Liver (tissue), 9 donors: Measurements from ENCODE around the gene SMKR1. TPM values are rescaled to one million over a fixed set of nuclear protein-coding genes. Genes with fewer than 3 reads are reported as not detected.

Experiments used
- DNase-seq: peaks from one replicate; pipeline ENCODE4 v3.0.0-alpha.2; 2017; ENCODE audit warnings: low spot score
- H3K27ac ChIP-seq, 2 donors: one replicate each; pipeline ENCODE4 v1.7.0; 2013; ENCODE audit warnings: inconsistent platforms in 2 of 2, low read length in 2 of 2, control low read depth in 1 of 2, low read depth in 1 of 2, mild to moderate bottlenecking in 1 of 2
- H3K27me3 ChIP-seq, 4 donors: one replicate each; pipeline versions ENCODE4 v1.6.1 to v1.7.0; 2013; ENCODE audit warnings: low read length in 3 of 4, inconsistent platforms in 1 of 4, mild to moderate bottlenecking in 1 of 4, moderate library complexity in 1 of 4; ENCODE audit not compliant: control insufficient read depth in 4 of 4, insufficient read depth in 4 of 4
- H3K36me3 ChIP-seq, 4 donors: one replicate each; pipeline versions ENCODE4 v1.6.1 to v1.7.0; 2013; ENCODE audit warnings: low read length in 3 of 4, mild to moderate bottlenecking in 3 of 4, low read depth in 1 of 4, moderate library complexity in 1 of 4; ENCODE audit not compliant: control insufficient read depth in 4 of 4, insufficient read depth in 3 of 4
- H3K4me1 ChIP-seq, 4 donors: one replicate each; pipeline versions ENCODE4 v1.6.1 to v1.7.0; 2013; ENCODE audit warnings: low read length in 3 of 4, mild to moderate bottlenecking in 3 of 4, moderate library complexity in 1 of 4; ENCODE audit not compliant: control insufficient read depth in 4 of 4, insufficient read depth in 4 of 4
- H3K4me3 ChIP-seq, 3 donors: one replicate each; pipeline versions ENCODE4 v1.6.1 to v1.7.0; 2013; ENCODE audit warnings: low read length in 3 of 3, control low read depth in 1 of 3, low read depth in 1 of 3, mild to moderate bottlenecking in 1 of 3
- H3K9ac ChIP-seq, 2 donors: one replicate each; pipeline ENCODE4 v1.7.0; 2013; ENCODE audit warnings: low read length in 2 of 2, mild to moderate bottlenecking in 2 of 2, moderate library complexity in 2 of 2, control low read depth in 1 of 2, low read depth in 1 of 2
- H3K9me3 ChIP-seq, 4 donors: one replicate each; pipeline versions ENCODE4 v1.6.1 to v1.7.0; 2013; ENCODE audit warnings: low read length in 3 of 4; ENCODE audit not compliant: control insufficient read depth in 4 of 4
- ATF3 ChIP-seq: IDR thresholded peaks from 2 replicates; pipeline ENCODE4 v1.6.1; 2016; ENCODE audit warnings: antibody characterized with exemption
- CTCF ChIP-seq: fragments of 150-350 bp; IDR thresholded peaks from 2 replicates; pipeline ENCODE4 v1.5.1; 2017; ENCODE audit warnings: improper control_type of control experiment, low read depth, low read length; ENCODE audit not compliant: missing input control
- EGR1 ChIP-seq, 2 donors: IDR thresholded peaks; 2 replicates each; pipeline ENCODE4 v1.6.1; 2016 to 2018; ENCODE audit warnings: antibody characterized with exemption in 2 of 2, low read depth in 2 of 2
- FOXA1 ChIP-seq: IDR thresholded peaks from 2 replicates; pipeline ENCODE4 v1.6.1; 2016; ENCODE audit warnings: antibody characterized with exemption
- FOXA2 ChIP-seq: IDR thresholded peaks from 2 replicates; pipeline ENCODE4 v1.6.1; 2016; ENCODE audit warnings: antibody characterized with exemption
- GABPA ChIP-seq, 2 donors: IDR thresholded peaks in 1 of 2; conservative IDR thresholded peaks in 1 of 2; 2 replicates each; pipeline ENCODE4 v1.6.1; 2016; ENCODE audit warnings: antibody characterized with exemption in 2 of 2, mild to moderate bottlenecking in 1 of 2, moderate library complexity in 1 of 2
- HNF4A ChIP-seq, 2 donors: conservative IDR thresholded peaks; 2 replicates each; pipeline ENCODE4 v1.6.1; 2016; ENCODE audit warnings: antibody characterized with exemption in 2 of 2, mild to moderate bottlenecking in 2 of 2
- HNF4G ChIP-seq: IDR thresholded peaks from 2 replicates; pipeline ENCODE4 v1.6.1; 2016; ENCODE audit warnings: antibody characterized with exemption
- JUND ChIP-seq, 2 donors: IDR thresholded peaks; 2 replicates each; pipeline ENCODE4 v1.6.1; 2016; ENCODE audit warnings: antibody characterized with exemption in 2 of 2
- MAX ChIP-seq: IDR thresholded peaks from 2 replicates; pipeline ENCODE4 v1.6.1; 2016; ENCODE audit warnings: antibody characterized with exemption
- NR2F2 ChIP-seq: IDR thresholded peaks from 2 replicates; pipeline ENCODE4 v1.6.1; 2016; ENCODE audit warnings: antibody characterized with exemption
- RAD21 ChIP-seq, 2 donors: IDR thresholded peaks; 2 replicates each; pipeline ENCODE4 v1.6.1; 2016; ENCODE audit warnings: antibody characterized with exemption in 2 of 2, mild to moderate bottlenecking in 2 of 2
- RXRA ChIP-seq, 2 donors: IDR thresholded peaks; 2 replicates each; pipeline ENCODE4 v1.6.1; 2017 to 2018; ENCODE audit warnings: antibody characterized with exemption in 2 of 2, mild to moderate bottlenecking in 1 of 2
- SP1 ChIP-seq: IDR thresholded peaks from 2 replicates; pipeline ENCODE4 v1.6.1; 2018; ENCODE audit warnings: antibody characterized with exemption, mild to moderate bottlenecking
- TAF1 ChIP-seq: conservative IDR thresholded peaks from 2 replicates; pipeline ENCODE4 v1.6.1; 2016; ENCODE audit warnings: antibody characterized with exemption, mild to moderate bottlenecking
- YY1 ChIP-seq: IDR thresholded peaks from 2 replicates; pipeline ENCODE4 v1.6.1; 2016; ENCODE audit warnings: antibody characterized with exemption, mild to moderate bottlenecking
- ZBTB33 ChIP-seq: IDR thresholded peaks from 2 replicates; pipeline ENCODE4 v1.6.1; 2016; ENCODE audit warnings: antibody characterized with exemption
- WGBS: extraction: QIAGEN DNeasy Blood & Tissue Kit; methylation state at CpG from one replicate; pipeline ENCODE4 v1.1.7; 2013; 5-methylcytosine and 5-hydroxymethylcytosine counted together
- polyA plus RNA-seq, 2 donors: library from polyadenylated mRNA; stranded (reverse) in 1 of 2; unstranded in 1 of 2; fragments of 200-250 nt in 1 of 2; fragments of >200 nt in 1 of 2; fragmentation: Nextera tagmentation in 1 of 2; extraction: Ambion mirVana in 1 of 2; gene quantifications; one replicate each; pipeline versions ENCODE4 v1.2.1 to v1.2.3, GENCODE V29; 2013 to 2015
- total RNA-seq, 2 donors: library from RNA; depleted of rRNA; stranded (reverse); fragments of >200 nt; gene quantifications; one replicate each; pipeline ENCODE4 v1.2.3, GENCODE V29; 2014
- TF ChIP-seq, protein P1 (sequence below): IDR thresholded peaks from 2 replicates; pipeline ENCODE4 v1.6.1; 2016; ENCODE audit warnings: antibody characterized with exemption, mild to moderate bottlenecking
- donor health status: healthy.
- donor health status: healthy.
- donor health status: healthy.
- donor health status: healthy.
- donor health status: healthy.

Gene SMKR1
- total and polyA plus RNA-seq, 4 donors, result not detected

DNA sequence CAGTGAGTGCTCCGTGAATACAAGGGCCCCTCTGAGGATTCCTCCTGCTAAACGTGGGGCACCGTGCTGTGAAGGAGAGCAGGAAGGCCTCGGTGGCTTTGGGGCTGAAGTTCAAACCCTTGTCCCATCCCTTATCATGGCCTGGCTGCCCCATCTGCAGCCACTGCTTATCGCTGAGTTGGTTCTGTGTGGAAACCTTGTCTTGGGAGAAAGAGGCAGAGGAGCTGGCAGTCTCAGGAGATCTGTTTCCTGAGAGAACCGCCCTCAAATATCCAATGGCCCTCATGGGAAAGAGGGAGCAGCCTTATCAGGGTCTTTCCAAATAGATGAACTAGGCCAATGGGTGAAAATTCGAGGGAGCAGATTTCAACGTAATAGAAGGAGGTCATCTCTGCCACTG, 57.2 kb downstream of the SMKR1 start:
- H3K4me1 ChIP-seq, result no peaks in the 10 kb centered on the region
- 81% methylated on average over 8 of the region's 8 CpGs for WGBS
- H3K27me3 ChIP-seq, result no peaks in the 10 kb centered on the region
- H3K9me3 ChIP-seq, result no peaks in the 10 kb centered on the region
- no peaks in the 10 kb centered on the region for H3K36me3 ChIP-seq
- TF ChIP-seq NR2F2, result no peak
- TF ChIP-seq, protein P1, sequence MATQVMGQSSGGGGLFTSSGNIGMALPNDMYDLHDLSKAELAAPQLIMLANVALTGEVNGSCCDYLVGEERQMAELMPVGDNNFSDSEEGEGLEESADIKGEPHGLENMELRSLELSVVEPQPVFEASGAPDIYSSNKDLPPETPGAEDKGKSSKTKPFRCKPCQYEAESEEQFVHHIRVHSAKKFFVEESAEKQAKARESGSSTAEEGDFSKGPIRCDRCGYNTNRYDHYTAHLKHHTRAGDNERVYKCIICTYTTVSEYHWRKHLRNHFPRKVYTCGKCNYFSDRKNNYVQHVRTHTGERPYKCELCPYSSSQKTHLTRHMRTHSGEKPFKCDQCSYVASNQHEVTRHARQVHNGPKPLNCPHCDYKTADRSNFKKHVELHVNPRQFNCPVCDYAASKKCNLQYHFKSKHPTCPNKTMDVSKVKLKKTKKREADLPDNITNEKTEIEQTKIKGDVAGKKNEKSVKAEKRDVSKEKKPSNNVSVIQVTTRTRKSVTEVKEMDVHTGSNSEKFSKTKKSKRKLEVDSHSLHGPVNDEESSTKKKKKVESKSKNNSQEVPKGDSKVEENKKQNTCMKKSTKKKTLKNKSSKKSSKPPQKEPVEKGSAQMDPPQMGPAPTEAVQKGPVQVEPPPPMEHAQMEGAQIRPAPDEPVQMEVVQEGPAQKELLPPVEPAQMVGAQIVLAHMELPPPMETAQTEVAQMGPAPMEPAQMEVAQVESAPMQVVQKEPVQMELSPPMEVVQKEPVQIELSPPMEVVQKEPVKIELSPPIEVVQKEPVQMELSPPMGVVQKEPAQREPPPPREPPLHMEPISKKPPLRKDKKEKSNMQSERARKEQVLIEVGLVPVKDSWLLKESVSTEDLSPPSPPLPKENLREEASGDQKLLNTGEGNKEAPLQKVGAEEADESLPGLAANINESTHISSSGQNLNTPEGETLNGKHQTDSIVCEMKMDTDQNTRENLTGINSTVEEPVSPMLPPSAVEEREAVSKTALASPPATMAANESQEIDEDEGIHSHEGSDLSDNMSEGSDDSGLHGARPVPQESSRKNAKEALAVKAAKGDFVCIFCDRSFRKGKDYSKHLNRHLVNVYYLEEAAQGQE, result no peak
- TF ChIP-seq RAD21 (IDR thresholded peaks at IDR 0.05), result no peak
- TF ChIP-seq JUND (IDR thresholded peaks at IDR 0.05), result no peak
- TF ChIP-seq FOXA2, result no peak
- TF ChIP-seq EGR1 (IDR thresholded peaks at IDR 0.05; ENCODE audit: low read depth in 2 of 2), result no peak
- no peak for TF ChIP-seq ATF3
- no peak for TF ChIP-seq RXRA (IDR thresholded peaks at IDR 0.05)
- TF ChIP-seq SP1, result no peak
- no peak overlapping the region for H3K9ac ChIP-seq
- no peak overlapping the region for H3K4me3 ChIP-seq
- no peak overlapping the region for H3K27ac ChIP-seq
- no peak for DNase-seq

- H3K27ac ChIP-seq, result no peak overlapping the region
- H3K4me1 ChIP-seq, result no peaks in the 10 kb centered on the region
- no peak overlapping the region for H3K9ac ChIP-seq
- no peak overlapping the region for H3K4me3 ChIP-seq
- H3K36me3 ChIP-seq, result no peaks in the 10 kb centered on the region
- no peaks in the 10 kb centered on the region for H3K9me3 ChIP-seq
- no peaks in the 10 kb centered on the region for H3K27me3 ChIP-seq
- TF ChIP-seq MAX, result no peak
- no peak for TF ChIP-seq YY1
- TF ChIP-seq HNF4A (conservative IDR thresholded peaks at IDR 0.05), result no peak
- TF ChIP-seq HNF4G, result no peak
- TF ChIP-seq RAD21 (IDR thresholded peaks at IDR 0.05), result no peak
- TF ChIP-seq GABPA (IDR thresholded peaks at IDR 0.05 in 1 of 2, conservative IDR thresholded peaks at IDR 0.05 in 1 of 2), result no peak
- TF ChIP-seq JUND (IDR thresholded peaks at IDR 0.05), result no peak
- TF ChIP-seq ATF3, result no peak
- no peak for TF ChIP-seq TAF1
- TF ChIP-seq FOXA1, result no peak
- TF ChIP-seq FOXA2, result no peak
- TF ChIP-seq NR2F2, result no peak
- TF ChIP-seq ZBTB33, result no peak
- no peak for TF ChIP-seq RXRA (IDR thresholded peaks at IDR 0.05)
- TF ChIP-seq EGR1 (IDR thresholded peaks at IDR 0.05; ENCODE audit: low read depth in 2 of 2), result no peak
- no peak for TF ChIP-seq CTCF
- TF ChIP-seq SP1, result no peak
- TF ChIP-seq, protein P1, result no peak
- no peak for DNase-seq
- 62% methylated on average over 5 of the region's 5 CpGs for WGBS
Measured at GRCh38 chr7:129560831-129561230, 58.5 kb downstream of the SMKR1 start.
